Measurements from ENCODE around the gene KIAA1614. TPM values are rescaled to one million over a fixed set of nuclear protein-coding genes. Genes with fewer than 3 reads are reported as not detected.

Gene KIAA1614
- total and polyA plus RNA-seq, 10 of the 15 experiments (the other 5 are each of a cell fraction or from before 2014, with no cell fraction given), result 0.03 to 1.0 (median 0.26) TPM; not detected in 1

- no peak for TF ChIP-seq ATF7 (IDR thresholded peaks at IDR 0.05; ENCODE audit: low read depth)
- no peak for TF ChIP-seq MTA2 (IDR thresholded peaks at IDR 0.05; ENCODE audit: low read depth)
- no peak for TF ChIP-seq HCFC1 (IDR thresholded peaks at IDR 0.05; ENCODE audit: low read length)
- no peak for TF ChIP-seq BACH1 (IDR thresholded peaks at IDR 0.05; ENCODE audit: borderline replicate concordance)
- TF ChIP-seq SMAD5 (IDR thresholded peaks at IDR 0.05; ENCODE audit: low read depth), result no peak
- TF ChIP-seq EP300 (IDR thresholded peaks at IDR 0.05; ENCODE audit: borderline replicate concordance in 1 of 2, control insufficient read depth in 1 of 2, low read depth in 2 of 2, low read length in 2 of 2), result no peak
- no peak for TF ChIP-seq SP1 (IDR thresholded peaks at IDR 0.05; ENCODE audit: low read depth, low read length)
- TF ChIP-seq BRCA1 (IDR thresholded peaks at IDR 0.05; ENCODE audit: low read depth, low read length), result no peak
- TF ChIP-seq RUNX3 (IDR thresholded peaks at IDR 0.05; ENCODE audit: low read length), result peak; percentile 62
- no peak for TF ChIP-seq E2F4 (IDR thresholded peaks at IDR 0.05; ENCODE audit: low read depth, low read length)
- no peak for TF ChIP-seq JUND (IDR thresholded peaks at IDR 0.05; ENCODE audit: low read depth, low read length)
- peak; percentile 71; the same call in 1 of the 2 replicates for TF ChIP-seq SPI1 (IDR thresholded peaks at IDR 0.05; ENCODE audit: borderline replicate concordance, insufficient read depth, low read depth, low read length)
- TF ChIP-seq CBX3 (IDR thresholded peaks at IDR 0.05; ENCODE audit: borderline replicate concordance, low read depth), result no peak
- TF ChIP-seq, protein P1, sequence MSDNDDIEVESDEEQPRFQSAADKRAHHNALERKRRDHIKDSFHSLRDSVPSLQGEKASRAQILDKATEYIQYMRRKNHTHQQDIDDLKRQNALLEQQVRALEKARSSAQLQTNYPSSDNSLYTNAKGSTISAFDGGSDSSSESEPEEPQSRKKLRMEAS (IDR thresholded peaks at IDR 0.05; ENCODE audit: low read depth, low read length), result no peak
- TF ChIP-seq STAT3 (IDR thresholded peaks at IDR 0.05; ENCODE audit: low read depth, low read length), result no peak
- TF ChIP-seq IKZF1 (conservative IDR thresholded peaks at IDR 0.05), result peak; percentile 52
- TF ChIP-seq ZNF622 (IDR thresholded peaks at IDR 0.05), result no peak
- TF ChIP-seq NBN (IDR thresholded peaks at IDR 0.05), result 0 out of 2 replicates have a peak, but pooled peaks have one; percentile 34
- no peak for TF ChIP-seq CHD4 (IDR thresholded peaks at IDR 0.05)
- TF ChIP-seq SREBF1 (IDR thresholded peaks at IDR 0.05; ENCODE audit: low read length), result no peak
- TF ChIP-seq MEF2B (IDR thresholded peaks at IDR 0.05; ENCODE audit: partially characterized antibody, poor library complexity, severe bottlenecking), result peak; percentile 65
- TF ChIP-seq RELB (IDR thresholded peaks at IDR 0.05; ENCODE audit: low read depth), result no peak
- no peak for TF ChIP-seq ZNF217 (IDR thresholded peaks at IDR 0.05)
Observed at GRCh38 chr1:180934563-180934962, 21.9 kb downstream of the KIAA1614 start (continued).

All from GM12878 (cell line).